Middle frontal gyrus (tissue), 1 donor: Measurements from ENCODE around the gene MAP1LC3C.

Experiments
- DNase-seq: peaks from one replicate; pipeline ENCODE4 v3.0.0-alpha.2; 2015; ENCODE audit warnings: low spot score; ENCODE audit errors: extremely low spot score

Gene MAP1LC3C

DNA sequence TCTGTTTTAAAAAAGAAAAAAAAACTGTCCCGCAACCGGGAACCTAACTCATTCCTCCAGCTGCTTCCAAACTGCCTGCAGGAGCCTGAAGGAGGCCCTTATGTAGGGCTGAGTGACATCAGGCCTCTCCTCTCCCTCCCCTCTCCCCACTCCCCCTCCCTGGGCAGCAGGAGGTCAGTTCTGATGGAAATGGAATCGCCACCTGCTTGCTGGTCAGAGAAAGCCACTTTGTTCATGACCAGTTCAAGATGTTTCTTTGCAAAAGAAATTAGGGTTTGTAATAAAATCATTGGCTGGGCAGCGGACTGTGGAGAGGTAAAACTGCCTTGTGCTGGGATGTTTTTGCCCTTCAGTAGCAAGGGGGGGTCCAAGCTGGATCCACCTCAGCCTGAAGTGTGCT is at the start of gene MAP1LC3C:
MAP1LC3C (minus strand) TSS at position 73 of the 400 bp plus-strand sequence. CDS start 90 bp downstream, outside the sequence.
- no peak for DNase-seq

DNA sequence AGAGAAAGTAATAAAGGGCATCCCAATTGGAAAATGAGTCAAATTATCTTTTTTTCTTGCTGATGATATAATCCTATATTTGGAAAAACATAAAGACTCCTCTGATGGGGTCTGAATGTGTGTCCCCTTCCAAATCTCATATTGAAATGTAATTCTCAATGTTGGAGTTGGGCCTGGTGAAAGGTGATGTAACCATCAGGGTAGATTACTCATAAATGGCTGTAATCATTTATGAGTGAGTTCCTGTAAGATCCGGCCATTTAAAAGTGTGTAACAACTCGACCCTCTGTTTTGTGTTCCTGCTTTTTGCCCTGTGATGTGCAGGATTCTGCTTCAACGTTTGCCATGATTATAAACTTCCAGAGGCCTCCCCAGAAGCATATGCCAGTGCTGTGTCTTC is 44.3 kb upstream of the MAP1LC3C start:
- no peak for DNase-seq

DNA sequence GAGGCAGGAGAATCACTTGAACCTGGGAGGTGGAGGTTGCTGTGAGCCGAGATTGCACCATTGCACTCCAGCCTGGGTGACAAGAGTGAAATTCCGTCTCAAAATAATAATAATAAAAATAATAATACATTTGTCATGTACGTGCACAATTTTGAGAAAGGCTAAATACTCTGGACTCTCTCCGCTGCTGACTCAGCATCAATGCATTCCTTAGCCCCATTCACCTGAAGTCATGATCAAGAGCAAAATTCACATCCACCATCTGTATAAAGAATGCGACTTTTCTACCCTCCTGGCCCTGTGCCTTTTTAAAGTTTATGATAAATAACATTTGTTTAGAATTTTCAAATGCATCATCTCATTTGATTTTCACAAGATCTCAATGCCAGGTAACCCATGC is 35.5 kb upstream of the MAP1LC3C start:
- DNase-seq, result no peak

DNA sequence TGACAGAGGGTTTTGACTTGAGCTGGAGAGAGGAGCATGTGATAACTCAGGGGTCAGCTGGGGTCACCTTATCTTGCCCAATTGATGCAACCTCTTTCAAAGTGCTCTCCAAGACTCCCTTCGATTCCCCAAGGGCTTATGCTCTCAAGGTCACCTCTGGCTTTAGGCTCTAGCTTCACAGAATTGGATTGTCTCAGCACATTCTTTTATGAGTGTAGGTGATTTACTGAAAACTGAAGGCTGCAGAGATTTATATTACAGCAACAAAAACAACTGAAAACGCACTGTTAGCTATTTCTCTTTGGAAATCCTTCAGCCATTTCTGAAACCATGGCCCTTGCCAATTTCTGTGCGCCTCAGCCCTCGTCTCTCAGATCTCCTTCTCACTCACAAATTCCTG is 34.5 kb upstream of the MAP1LC3C start:
- no peak for DNase-seq

DNA sequence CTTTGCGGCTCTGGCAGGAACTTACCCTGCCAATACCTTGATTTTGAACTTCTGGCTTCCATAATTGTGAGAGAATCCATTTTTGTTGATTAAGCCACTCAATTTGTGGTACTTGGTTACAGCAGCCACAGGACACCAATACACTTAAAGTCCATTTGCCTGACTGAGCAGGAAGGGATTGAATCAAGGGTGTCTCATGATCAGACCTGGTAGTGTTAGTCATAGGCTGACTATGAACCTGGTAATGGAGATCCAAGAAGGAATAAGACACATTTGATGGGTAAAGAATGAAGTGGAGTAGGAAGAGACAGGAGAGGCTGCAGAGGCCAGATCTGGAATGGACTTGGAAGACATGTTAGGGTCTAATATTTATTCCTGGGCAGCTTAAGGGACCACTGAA is 31.2 kb upstream of the MAP1LC3C start:
- DNase-seq, result no peak

DNA sequence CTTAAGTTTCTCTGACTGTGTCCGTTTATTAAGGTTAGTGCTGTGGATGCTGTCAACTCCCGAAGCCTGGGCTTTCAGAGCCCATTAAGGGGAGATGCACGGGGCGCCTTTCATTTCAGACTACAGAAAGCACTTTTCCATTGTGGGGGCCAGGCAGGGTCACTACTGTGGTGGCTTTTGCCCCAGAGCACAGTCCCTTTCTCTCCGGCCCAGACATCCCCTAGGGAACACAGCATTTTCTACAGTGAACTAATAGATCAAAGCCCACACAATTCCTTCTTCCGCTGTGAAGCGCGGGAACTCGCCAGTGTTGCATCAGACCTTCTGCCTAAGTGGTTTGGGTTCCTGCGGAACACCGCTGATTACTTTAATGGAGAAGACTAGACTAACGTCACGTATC is 26.8 kb upstream of the MAP1LC3C start:
- DNase-seq, result no peak

DNA sequence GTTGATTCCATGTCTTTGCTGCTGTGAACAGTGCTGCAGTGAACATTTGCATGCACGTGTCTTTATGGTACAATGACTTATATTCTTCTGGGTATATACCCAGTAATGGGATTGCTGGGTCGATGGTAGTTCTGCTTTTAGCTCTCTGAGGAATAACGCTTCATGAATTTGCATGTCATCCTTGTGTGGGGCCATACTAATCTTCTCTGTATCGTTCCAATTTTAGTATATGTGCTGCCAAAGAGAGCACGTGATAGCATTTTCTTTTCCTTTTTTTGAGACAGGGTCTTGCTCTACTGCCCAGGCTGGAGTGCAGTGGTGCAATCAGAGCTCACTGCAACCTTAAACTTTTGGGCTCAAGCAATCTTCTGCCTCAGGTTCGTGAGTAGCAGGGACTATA is 24.9 kb upstream of the MAP1LC3C start:
- DNase-seq, result no peak

DNA sequence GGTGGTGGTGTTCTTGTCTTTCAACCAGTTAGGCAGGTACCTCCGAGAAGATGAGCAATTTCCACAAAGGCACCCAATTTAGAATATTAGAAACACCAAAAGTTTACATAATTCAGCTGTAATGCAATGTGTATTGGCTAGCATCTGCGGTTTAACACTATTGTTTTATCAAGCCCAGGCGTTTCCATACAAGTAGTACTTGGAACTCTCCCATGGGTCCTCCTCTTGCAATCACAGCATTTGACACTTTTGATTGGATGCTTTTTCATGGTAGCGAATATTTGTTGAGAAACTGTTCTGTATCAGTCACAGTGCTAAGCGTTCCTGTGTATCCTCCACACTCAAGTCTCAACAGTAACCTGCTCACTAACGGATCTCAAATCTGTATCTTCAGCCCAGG is 20.1 kb upstream of the MAP1LC3C start:
- no peak for DNase-seq

DNA sequence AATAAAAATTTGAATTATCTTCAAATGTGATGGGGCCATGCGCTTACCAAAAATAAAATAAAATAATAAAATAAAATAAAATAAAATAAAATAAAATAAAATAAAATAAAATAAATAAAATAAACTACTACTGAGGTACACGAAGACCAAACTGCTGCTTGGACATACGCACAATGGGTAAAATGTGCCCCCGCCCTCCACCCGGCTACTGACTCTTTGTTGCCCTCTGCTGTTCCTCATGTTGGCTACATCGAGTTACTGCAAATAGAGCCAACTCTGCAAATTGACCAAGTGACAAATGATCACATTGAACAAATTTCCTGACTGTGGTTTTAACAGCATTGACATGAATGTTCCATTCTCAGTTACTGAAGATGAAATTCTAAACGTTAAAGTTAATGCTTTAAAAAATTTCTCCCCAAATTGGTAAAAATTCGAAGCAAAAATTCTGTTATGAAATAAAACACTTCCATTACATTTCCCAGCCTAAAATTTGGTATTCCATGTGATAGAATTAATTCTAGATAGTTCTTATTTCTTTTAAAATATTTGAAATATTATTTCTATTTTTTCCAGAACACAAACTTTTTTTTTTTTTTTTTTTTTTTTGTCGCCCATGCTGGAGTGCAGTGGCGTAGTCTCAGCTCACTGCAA is 18.8 kb upstream of the MAP1LC3C start:
- no peak for DNase-seq

DNA sequence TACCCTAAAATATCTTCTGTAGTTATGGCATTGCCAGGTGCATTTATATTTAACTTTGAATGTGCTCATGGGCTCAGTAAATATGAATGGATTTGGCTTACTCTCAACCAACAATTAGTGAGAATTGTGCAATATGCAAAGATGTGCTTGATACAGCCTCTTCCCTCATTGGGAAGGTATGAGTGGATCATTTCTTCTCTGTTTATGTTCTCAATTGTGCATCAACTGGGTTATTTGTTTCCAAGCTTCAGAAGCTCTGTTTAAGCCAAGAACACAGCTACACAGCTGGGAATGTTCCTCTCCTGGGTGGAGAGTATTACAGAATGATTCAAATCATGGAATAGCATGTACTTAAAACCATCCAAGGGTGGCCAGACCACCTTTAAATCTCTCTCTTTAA is 17.6 kb upstream of the MAP1LC3C start:
- DNase-seq, result no peak

DNA sequence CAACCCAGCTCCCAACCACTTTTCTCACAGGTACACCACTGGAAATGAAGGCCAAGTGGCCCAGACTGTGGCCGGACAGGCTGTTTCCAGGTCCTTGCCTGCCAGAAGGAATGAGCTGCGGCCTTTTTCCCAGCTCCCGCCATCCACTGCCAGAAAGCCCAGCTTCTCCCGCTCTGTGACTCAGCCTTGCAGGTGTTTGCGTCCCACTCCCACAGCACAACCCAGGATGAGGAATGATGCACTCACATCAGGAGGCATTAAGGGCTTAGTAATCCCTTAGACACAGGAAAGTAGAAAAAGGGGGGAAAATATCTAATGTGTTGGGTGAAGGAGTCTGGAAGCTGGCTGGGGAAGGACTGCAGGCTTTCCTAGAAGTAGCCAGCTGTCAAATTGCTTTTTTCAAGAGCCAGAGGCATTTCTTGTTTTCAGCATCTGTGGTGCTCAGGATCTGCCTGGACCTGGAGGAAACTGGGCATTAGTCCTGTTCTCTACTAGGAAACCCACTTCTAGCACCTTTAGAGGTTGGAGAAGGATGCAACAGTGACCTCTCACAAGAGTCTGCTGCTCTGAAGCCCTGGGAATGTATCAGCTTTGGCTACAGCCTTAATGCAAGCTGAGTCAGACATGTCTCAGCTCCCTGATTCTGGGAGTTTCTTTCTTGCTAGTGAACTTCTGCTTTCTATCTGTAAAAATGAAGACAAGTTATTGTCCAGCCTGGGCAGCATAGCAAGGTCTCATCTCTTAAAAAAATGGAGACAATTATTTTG is 13.2 kb upstream of the MAP1LC3C start:
- DNase-seq, result no peak

DNA sequence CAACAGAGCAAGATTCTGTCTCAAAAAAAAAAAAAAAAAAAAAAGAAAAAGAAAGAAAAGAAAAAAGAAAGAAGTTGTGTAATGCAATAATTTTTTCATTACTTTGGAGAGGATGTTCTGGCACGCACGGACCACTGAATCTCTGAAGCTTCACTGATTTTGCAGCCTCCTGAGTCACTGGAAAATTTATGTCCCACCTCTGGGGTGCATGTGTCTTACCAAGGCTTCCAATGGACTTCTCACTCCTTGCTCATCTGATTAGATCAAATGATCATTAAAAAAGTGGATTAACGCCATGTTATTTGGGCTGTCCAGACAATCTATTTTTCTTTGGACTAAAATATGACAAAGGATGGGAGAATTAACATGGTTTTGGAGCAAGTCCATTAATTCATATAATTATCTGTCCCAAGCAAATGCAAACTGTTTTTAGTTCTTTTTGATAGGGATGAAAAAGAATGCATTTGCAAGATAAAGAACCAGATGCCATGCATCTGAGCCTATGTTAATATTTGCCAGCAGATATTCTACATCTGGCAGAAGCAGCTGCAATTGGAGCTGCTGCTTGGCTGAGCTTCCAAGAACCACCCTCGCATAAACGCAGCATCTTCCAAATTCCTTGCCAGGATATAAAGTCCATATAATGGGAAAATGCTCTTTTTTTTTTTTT is 10.1 kb upstream of the MAP1LC3C start:
- no peak for DNase-seq

DNA sequence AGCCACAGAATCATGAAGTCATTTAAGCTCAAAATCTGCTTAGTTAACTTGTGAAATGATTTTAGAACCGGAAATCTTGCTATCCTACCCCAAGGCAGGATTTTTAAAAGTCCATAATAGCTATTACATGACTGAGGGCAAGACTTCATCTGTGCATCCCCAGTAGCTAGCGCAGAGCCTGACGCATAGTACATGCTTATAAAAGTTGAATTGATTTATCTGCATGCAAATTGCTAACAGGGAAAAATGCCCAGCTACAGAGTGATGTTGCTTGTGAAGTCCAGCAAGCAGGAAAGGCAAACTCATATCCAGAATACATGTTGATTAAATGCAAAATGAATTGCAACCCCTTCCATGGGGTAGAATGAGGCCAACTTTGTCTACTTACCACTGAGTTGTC is 8.1 kb upstream of the MAP1LC3C start:
- no peak for DNase-seq

DNA sequence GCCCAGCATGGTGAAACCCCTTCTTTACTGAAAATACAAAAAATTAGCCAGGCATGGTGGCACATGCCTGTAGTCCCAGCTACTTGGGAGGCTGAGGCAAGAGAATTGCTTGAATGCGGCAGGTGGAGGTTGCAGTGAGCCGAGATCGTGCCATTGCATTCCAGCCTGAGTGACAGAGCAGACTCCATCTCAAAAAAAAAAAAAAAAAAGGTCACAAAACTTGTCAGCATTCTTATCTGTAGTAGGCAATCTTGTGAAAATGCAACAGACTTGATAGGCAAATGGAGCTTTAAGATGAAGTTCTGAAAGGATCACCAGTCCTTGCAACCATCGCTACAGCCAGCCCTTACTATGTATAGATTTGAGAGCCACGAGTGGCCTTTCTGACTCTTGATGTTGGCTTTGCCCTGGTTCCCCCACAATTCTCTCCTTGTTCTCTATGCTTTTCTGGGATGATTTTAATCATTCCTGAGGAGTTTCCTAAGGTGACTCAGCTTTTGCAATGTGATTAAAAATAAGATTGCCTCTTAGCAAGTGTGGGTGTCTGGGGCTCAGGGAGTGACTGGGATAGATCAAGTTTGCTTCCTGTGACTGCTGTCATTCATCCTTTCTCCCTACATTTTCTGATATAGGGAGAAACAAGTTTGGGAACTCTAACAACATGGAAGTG is 7.1 kb upstream of the MAP1LC3C start:
- DNase-seq, result no peak

DNA sequence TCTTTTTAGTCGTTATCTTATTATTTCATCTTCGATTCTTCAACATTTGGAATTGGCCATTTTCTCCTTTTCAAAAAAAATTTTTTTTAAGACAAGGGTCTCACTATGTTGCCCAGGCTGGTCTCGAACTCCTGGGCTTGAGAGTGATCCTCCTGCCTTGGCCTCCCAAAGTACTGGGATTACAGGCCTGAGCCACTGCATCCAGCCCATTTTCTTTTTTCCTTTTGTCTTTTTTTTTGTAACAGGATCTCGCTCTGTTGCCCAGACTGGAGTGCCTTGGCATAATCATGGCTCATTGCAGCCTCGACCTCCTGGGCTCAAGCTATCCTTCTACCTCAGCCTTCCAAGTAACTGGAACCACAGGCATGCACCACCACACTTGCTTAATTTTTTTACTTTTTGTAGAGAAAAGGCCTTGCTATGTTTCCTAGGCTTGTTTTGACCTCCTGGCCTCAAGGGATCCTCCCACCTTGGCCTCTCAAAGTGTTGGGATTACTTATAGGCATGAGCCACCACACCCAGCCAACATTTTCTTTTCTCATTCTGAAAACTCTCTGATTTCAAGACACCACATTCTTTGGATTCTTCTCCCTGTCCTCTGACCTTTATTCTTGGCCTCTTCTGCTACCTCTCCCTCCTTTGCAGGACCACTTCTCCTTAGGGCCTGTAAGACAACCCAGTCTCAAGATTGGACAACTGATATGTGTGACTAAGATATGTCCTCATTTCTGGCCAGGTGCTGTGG is 6.0 kb upstream of the MAP1LC3C start:
- no peak for DNase-seq

DNA sequence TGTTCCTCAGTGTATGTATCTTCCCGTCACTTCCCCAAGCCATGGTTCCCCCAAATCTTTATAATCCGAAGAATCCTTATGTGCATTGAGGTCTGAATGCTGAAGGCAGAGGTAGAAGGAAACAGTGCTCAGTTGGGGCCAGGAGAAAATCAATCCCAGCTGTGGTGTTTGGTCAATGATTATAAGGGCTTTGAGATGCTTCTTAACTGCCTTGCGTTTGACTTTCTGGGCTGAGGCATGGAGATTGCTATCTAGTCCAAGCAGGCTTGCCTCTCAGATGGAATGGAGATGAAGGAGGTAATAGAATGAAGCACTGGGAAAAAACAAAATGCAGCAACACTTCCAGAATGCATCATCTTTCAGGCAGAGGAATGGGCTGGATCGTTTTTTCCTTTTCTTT is 3.6 kb upstream of the MAP1LC3C start:
- DNase-seq, result no peak

DNA sequence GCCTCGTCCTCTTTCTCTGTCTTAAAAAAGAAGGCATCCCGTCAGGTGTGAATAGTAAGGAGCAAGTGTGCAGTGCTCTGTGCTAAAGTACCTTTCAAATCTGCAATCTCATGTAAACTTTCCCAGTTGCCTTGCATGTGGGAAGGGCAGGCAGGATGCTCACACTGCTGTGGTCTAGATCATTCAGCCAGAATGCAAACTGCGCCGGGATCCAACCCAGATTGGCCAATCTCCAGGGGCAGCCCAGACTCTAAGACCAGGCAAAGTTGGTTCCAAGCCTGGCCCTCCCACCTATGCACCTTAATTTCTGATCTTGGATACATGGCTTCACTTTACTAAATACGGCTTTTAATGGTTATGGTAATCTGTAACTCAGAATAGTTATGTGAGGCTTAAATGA is 3.2 kb upstream of the MAP1LC3C start:
- no peak for DNase-seq

DNA sequence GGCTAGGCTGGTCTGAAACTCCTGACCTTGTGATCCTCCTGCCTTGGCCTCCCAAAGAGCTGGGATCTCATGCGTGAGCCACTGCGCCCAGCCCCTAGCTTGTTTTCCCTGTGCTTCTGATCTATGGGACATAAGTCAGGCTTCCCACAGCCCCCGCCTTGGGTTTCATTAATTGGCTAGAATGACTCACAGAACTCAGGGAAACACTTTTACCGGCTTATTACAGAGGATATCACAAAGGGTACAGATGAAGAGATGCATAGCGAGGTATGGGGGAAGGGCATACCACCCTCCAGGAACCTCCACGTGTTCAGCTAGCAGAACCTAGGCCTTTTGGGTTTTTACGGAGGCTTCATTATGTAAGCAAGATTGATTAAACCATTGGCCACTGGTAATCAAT is 1.5 kb upstream of the MAP1LC3C start:
- DNase-seq, result no peak

DNA sequence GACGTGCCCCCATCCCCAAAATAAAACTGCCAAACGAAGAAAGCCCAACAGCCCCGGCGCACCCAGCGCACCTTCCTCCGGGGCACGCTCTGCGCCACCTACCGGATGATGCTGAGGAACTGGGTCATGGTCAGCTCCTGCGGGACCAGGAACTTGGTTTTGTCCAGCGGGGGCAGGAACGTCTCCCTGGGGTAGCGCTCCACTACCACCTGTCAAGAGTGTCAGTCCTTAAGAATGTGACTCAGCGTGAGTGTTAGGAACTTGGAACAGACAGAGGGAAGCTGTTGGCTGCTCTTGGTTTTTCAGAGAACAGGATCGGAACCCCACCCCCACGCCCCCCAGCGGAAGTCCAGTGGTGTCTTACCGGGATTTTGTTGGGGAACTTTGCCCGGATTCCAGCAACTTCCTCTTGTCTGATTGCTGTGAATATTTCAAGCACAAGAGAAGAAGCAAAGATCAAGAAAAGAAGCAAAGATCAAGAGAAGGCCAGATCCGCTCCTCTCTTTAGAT is 431 bp downstream of the MAP1LC3C start:
- DNase-seq, result no peak

DNA sequence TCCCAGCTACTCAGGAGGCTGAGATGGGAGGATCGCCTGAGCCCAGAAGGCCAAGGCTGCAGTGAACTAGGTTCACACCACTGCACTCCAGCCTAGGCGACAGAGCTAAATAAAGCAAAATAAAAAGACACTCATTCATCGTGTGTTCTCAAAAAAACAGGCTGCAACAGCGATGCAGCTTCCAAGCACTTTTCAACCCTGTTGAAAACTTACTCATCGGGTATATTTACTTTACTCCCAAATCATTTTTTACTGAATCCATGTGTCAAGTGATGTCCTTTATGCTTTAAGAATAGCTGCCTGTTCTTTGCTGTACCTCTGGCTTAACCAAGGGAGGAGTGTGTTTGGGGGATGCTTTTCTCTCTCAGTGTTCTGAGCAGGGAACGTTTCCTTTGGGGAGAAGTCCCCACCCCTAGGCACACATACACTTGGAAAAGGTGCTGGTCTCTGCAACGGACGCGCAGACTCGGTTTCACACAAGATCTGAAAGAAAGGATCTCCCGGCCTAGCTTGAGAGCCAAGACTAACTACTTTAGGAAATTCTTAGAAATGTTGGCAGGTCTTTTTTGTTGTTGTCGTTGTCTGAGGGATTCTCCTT is 1.4 kb downstream of the MAP1LC3C start:
- no peak for DNase-seq

DNA sequence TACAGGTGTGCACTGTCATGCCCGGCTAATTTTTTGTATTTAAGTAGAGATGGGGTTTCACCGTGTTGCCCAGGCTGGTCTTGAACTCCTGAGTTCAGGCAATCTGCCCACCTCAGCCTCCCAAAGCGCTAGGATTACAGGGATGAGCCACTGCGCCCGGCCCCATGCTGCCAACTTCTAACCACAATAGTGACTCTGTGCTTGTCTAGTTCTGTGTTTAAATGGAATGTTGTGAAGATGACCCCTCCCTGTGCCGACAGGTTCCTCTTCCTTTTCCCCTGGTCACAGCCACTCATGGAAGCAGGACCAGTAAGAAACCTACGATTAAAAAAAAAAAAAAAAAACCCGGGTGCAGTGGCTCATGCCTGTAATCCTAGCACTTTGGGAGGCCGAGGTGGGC is 4.7 kb downstream of the MAP1LC3C start:
- no peak for DNase-seq
